Stimulated activated CD4-positive, alpha-beta T cell treated with anti-CD3 and anti-CD28 coated beads, Interleukin-1b, Interleukin-23, amount 100 ng/mL, for 48 hours (primary cell): ENCODE measurements around the gene PRSS37.
"Not testable (repeated sequence)": the region's sequence is repeated elsewhere in the genome, so short reads cannot be mapped to it uniquely, and the experiment has no call there.

Experiments
- DNase-seq: peaks from one replicate; pipeline ENCODE4 v3.0.0-alpha.2; 2020

PRSS37 gene

GRCh38 chr7:141841385-141841784 lies at the start of gene PRSS37:
Gene PRSS37, minus strand, starts transcription at chr7:141841485. Its CDS starts 436 bp downstream, at chr7:141841049.
- no peak for DNase-seq

GRCh38 chr7:141889321-141889720 lies 48.0 kb upstream of the PRSS37 start:
- DNase-seq = no peak

GRCh38 chr7:141884539-141885225 lies 43.4 kb upstream of the PRSS37 start:
- no peak for DNase-seq

- no peak for DNase-seq
These were observed 39.7 kb upstream of the PRSS37 start for GRCh38 chr7:141880960-141881359.

GRCh38 chr7:141877365-141877764 lies 36.1 kb upstream of the PRSS37 start:
- DNase-seq = no peak

GRCh38 chr7:141876371-141876770 lies 35.1 kb upstream of the PRSS37 start:
- DNase-seq = no peak

- no peak for DNase-seq
These were observed 34.2 kb upstream of the PRSS37 start for GRCh38 chr7:141875453-141875852.

- no peak for DNase-seq
These were observed 33.5 kb upstream of the PRSS37 start for GRCh38 chr7:141874787-141875186.

GRCh38 chr7:141872931-141873330 lies 31.6 kb upstream of the PRSS37 start:
- DNase-seq = no peak

- DNase-seq = no peak
These were observed 25.7 kb upstream of the PRSS37 start for GRCh38 chr7:141866974-141867373.

GRCh38 chr7:141864765-141865447 lies 23.6 kb upstream of the PRSS37 start:
- no peak for DNase-seq

- no peak for DNase-seq
These were observed 18.9 kb upstream of the PRSS37 start for GRCh38 chr7:141860207-141860606.

- DNase-seq = no peak
These were observed 6.7 kb upstream of the PRSS37 start for GRCh38 chr7:141847996-141848395.

- no peak for DNase-seq
These were observed 3.0 kb upstream of the PRSS37 start for GRCh38 chr7:141844256-141844655.

- DNase-seq = no peak
These were observed 1.6 kb upstream of the PRSS37 start for GRCh38 chr7:141842904-141843303.

GRCh38 chr7:141840708-141841107 lies 577 bp downstream of the PRSS37 start:
- no peak for DNase-seq

GRCh38 chr7:141839256-141839655 lies 2.0 kb downstream of the PRSS37 start:
- no peak for DNase-seq

GRCh38 chr7:141838581-141838980 lies 2.7 kb downstream of the PRSS37 start:
- DNase-seq = no peak

- DNase-seq = no peak
These were observed 3.6 kb downstream of the PRSS37 start for GRCh38 chr7:141837683-141838082.

- DNase-seq = not testable (repeated sequence)
These were observed 18.9 kb downstream of the PRSS37 start for GRCh38 chr7:141822432-141822831.

- no peak for DNase-seq
These were observed 21.2 kb downstream of the PRSS37 start for GRCh38 chr7:141820067-141820466.

- DNase-seq = no peak
These were observed 48.8 kb downstream of the PRSS37 start for GRCh38 chr7:141792526-141792925.

GRCh38 chr7:141789917-141790316 lies 51.4 kb downstream of the PRSS37 start, which contains the start of gene TAS2R5:
Gene TAS2R5, plus strand, starts transcription at chr7:141790217. Its CDS starts 145 bp downstream, at chr7:141790362.
- DNase-seq = no peak

- no peak for DNase-seq
These were observed 53.0 kb downstream of the PRSS37 start for GRCh38 chr7:141788296-141788695.
